Measurements from ENCODE around the gene TRMT11.
"Not testable (repeated sequence)": the region's sequence is repeated elsewhere in the genome, so short reads cannot be mapped to it uniquely, and the experiment has no call there.

Gene TRMT11

DNA sequence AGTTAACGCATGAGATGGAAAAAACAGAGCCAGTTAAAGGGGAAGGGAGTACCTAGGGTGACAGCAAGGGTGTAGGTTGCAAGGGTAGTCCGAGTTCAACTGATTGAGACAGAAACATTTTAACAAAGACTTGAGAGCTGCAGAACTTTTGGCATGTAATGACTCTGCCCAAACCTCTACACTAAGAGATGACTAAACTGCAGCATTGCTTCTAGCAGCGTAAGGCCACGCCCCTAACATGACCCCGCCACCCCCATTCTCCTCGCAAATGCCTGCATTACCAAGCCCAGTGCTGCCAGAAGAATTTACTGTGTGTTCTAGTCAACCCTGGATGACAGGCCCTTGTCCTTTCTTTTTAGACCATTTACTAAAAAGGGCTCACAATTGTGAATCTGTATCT lies 36.0 kb upstream of the TRMT11 start:
- Histone ChIP-seq H3K4me1 (no peaks in the 10 kb centered on the region), H3K27me3 (ENCODE audit: low read depth) (no peaks in the 10 kb centered on the region), H3K9me3 (no peaks in the 10 kb centered on the region), H3K4me3 (no peak overlapping the region), H3K36me3 (replicated peaks) (no peaks in the 10 kb centered on the region)
- in situ Hi-C loops (cut with MboI; ENCODE audit: low sequenced_read_pairs) = loop anchor here (10.0 kb wide), 1 partner anchor 165 kb away; no protein-coding TSS in a partner anchor
- DNase-seq (ENCODE audit: low spot score in 2 of 2) = no peak

DNA sequence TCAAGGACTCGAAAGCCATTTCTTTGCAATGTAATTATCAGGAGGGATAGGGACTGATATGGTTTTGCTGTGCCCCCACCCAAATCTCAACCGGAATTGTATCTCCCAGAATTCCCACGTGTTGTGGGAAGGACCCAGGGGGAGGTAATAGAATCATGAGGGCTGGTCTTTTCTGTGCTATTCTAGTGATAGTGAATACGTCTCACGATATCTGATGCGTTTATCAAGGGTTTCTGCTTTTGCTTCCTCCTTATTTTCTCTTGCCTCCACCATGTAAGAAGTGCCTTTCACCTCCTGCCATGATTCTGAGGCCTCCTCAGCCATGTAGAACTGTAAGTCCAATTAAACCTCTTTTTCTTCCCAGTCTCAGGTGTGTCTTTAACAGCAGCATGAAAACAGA lies 35.6 kb upstream of the TRMT11 start:
- H3K9me3 ChIP-seq; H3K36me3 ChIP-seq (replicated peaks); H3K4me1 ChIP-seq; H3K27me3 ChIP-seq (ENCODE audit: low read depth); H3K4me3 ChIP-seq; DNase-seq (ENCODE audit: low spot score in 2 of 2): not testable (repeated sequence)
- in situ Hi-C loops (cut with MboI; ENCODE audit: low sequenced_read_pairs) = loop anchor here (10.0 kb wide), 1 partner anchor 166 kb away; no protein-coding TSS in a partner anchor

DNA sequence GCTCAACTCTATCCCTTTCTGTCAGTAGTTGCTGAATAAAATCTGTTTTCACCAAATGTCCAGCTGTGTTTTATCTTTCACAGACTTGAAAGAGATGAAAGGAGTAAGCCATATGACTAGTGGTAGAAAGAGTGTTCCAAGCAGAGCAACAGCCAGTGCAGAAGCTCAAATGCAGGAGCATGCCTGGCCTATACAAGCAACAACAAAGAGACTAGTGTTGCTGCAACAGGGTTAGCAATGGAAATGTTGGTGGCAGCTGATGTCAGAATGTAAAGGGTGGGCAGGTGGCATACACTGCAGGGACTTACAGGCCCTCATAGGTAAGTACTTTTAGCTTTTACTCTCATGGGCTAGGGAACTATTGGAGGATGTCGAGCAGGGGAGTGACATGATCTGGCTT lies 35.0 kb upstream of the TRMT11 start:
- Histone ChIP-seq H3K36me3 (replicated peaks) (no peaks in the 10 kb centered on the region), H3K4me1 (peaks cover 4% of the 10 kb centered on the region), H3K9me3 (no peaks in the 10 kb centered on the region), H3K4me3 (no peak overlapping the region), H3K27me3 (ENCODE audit: low read depth) (no peaks in the 10 kb centered on the region)
- no peak for DNase-seq (ENCODE audit: low spot score in 2 of 2)
- in situ Hi-C loops (cut with MboI; ENCODE audit: low sequenced_read_pairs) = loop anchor here (10.0 kb wide), 1 partner anchor 167 kb away; no protein-coding TSS in a partner anchor

DNA sequence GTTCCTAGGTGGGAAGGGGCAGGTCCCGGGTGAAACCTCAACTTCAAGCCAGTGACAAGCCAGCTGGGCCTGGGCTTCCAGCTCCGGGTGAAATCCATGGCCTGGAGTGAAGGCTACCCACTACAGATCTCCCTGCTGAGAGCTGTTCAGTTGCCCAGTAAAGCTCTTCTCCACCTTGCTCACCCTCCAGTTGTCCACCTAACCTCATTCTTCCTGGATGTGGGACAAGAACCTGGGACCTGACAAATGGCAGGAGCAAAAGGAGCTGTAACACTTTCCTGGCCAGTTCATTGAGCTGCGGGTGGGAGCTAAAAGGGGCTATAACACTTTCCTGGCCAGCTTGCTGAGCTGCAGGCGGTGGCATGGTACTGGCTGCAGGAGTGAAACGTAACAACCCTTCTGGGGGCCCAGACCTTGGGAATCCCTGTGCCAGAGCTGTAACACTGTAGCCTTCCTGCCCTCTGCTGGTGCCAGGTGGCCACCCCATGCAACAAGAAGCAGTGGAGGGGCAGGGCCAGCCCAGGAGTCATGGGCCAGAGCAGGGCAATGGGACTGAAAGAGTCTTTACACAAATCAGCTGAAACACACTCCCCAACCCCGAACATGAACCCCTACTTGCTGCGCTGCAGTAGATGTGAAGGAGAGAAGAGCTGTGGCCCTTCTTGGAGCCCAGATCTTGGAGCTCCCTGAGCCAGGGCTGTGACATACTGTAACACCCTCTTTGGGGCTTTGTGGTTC lies 33.4 kb upstream of the TRMT11 start:
- peaks cover 5% of the 10 kb centered on the region for H3K4me1 ChIP-seq
- in situ Hi-C loops (cut with MboI; ENCODE audit: low sequenced_read_pairs) = loop anchor here (10.0 kb wide), 1 partner anchor 168 kb away; no protein-coding TSS in a partner anchor
- no peaks in the 10 kb centered on the region for H3K9me3 ChIP-seq
- H3K36me3 ChIP-seq (replicated peaks) = no peaks in the 10 kb centered on the region
- no peak overlapping the region for H3K4me3 ChIP-seq
- DNase-seq (ENCODE audit: low spot score in 2 of 2) = peak in 1 of 2 experiments; percentile 22
- H3K27me3 ChIP-seq (ENCODE audit: low read depth) = no peaks in the 10 kb centered on the region

DNA sequence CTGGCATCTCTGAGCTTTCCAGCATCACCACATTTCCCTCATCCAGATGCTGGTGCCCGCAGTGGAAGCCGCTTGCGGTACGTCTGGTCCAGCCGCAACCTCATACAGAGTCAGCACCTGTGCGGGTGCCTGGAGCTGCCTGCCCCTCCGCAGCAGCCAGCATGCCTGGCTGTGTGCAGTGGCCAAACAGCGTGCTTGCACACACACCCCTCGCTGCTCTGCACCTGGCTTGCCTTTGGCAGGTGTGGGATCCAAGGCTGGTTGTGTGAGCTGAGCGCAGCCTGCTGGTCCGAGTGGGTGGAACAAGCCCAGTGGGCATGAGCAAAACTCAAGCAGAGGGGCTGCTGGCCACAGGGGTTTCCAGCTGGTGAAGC lies 32.9 kb upstream of the TRMT11 start:
- Histone ChIP-seq H3K36me3 (replicated peaks) (no peaks in the 10 kb centered on the region), H3K27me3 (ENCODE audit: low read depth) (no peaks in the 10 kb centered on the region), H3K4me1 (peaks cover 8% of the 10 kb centered on the region), H3K4me3 (no peak overlapping the region), H3K9me3 (no peaks in the 10 kb centered on the region)
- in situ Hi-C loops (cut with MboI; ENCODE audit: low sequenced_read_pairs) = loop anchor here (10.0 kb wide), 1 partner anchor 169 kb away; no protein-coding TSS in a partner anchor
- no peak for DNase-seq (ENCODE audit: low spot score in 2 of 2)

DNA sequence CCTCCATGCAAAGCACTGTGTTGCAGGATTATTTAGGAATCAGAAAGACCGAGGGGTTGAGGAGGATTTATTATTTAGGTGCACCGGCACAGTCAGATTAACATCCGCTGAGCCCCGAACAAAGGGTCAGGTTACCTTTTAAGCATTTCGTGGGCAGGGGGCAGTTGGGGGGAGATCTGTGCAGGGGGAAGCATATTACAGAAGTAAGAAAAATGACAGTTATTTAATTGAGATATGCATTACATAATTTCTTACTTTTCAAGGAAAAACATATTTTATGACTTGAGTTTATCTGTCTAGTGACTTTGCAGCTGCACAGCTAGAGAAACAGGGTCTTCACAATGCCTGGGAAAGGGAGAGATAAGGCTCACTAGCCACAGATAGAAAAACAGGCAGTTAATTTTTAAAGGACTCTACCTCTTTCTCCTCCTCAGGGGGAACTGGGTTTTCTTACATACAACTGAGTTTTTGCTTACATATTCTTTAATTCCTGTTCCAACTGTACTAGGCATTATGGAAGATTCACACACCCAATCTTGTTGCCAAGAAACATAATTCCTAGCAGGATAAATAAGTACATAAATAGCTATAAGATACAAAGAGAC lies 31.5 kb upstream of the TRMT11 start:
- in situ Hi-C loops (cut with MboI; ENCODE audit: low sequenced_read_pairs) = loop anchor here (10.0 kb wide), 1 partner anchor 170 kb away; no protein-coding TSS in a partner anchor
- Histone ChIP-seq H3K4me3 (no peak overlapping the region), H3K27me3 (ENCODE audit: low read depth) (no peaks in the 10 kb centered on the region)

DNA sequence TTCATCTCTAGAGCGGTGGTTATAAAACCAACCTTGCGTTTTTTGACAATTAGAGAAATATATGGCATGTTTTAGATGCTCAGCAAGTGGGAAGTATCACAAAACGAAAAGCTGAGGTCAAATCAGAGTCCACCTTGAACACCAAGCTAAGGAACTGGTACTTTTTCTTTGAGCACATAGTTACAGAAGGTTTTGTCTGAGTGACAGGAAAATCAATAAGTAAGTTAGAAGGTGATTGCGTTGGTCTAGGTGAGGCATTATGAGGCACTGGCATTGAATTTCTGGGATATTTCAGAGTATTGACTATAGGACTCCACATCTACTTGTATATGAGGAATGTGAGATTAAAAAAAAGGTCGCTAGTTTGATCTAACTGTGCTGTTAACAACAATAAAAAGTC lies 30.4 kb upstream of the TRMT11 start:
- DNase-seq (ENCODE audit: low spot score in 2 of 2) = no peak
- Histone ChIP-seq H3K9me3 (no peaks in the 10 kb centered on the region), H3K4me1 (peaks cover 12% of the 10 kb centered on the region), H3K36me3 (replicated peaks) (no peaks in the 10 kb centered on the region; the same call in 1 of the 2 replicates), H3K4me3 (peak overlapping the region; percentile 79), H3K27me3 (ENCODE audit: low read depth) (no peaks in the 10 kb centered on the region)
- in situ Hi-C loops (cut with MboI; ENCODE audit: low sequenced_read_pairs) = loop anchor here (10.0 kb wide), 1 partner anchor 171 kb away; no protein-coding TSS in a partner anchor

More for the DNA sequence above, 31.5 kb upstream of the TRMT11 start:
- H3K36me3 ChIP-seq (replicated peaks) = no peaks in the 10 kb centered on the region
- DNase-seq (ENCODE audit: low spot score in 2 of 2) = no peak
- H3K4me1 ChIP-seq = peaks cover 12% of the 10 kb centered on the region
- no peaks in the 10 kb centered on the region for H3K9me3 ChIP-seq

DNA sequence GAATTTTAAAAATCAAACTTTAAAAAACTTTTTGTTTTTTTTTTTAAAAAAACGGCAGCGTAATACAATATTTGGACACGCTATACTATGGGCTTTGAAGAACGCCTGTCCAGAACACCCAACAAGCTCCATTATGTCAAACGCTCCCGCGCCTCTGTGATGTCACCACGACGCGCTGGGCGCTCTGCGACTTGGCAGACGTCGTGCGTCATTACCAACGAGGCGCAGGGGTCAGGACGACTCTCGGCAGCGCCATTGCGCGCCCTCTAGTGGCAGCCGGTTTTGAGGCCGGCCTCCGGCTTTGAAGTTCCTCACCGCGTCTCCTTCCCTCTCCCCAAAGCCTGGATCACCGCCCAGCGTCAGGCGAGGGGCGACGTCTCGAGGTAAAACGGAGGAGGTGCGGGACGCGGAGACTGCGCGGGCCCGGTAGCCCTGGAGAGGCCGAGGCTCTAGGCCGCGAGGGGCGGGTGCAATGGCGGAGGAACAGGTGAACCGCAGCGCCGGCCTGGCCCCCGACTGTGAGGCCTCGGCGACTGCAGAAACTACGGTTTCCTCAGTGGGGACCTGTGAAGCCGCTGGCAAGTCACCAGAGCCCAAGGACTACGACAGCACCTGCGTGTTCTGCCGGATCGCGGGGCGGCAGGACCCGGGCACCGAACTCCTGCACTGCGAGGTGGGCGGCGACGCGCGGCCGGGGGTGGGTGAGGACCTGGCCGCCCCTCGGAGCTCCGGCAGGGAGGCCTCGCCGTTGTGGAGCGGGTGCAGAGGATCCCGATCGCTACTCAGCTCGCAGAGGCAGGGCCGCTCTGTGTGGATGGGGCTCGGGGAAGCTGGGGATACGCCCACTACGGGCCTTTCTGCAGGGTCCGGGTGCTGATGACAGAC lies 29.6 kb upstream of the TRMT11 start, which contains the start of gene HINT3:
Gene HINT3, plus strand, starts transcription at position 265 of the 885 bp plus-strand sequence. Its CDS starts 208 bp downstream, at position 473.
- in situ Hi-C loops (cut with MboI; ENCODE audit: low sequenced_read_pairs) = loop anchor here (10.0 kb wide), 1 partner anchor 172 kb away; no protein-coding TSS in a partner anchor
- H3K4me1 ChIP-seq = peaks cover 12% of the 10 kb centered on the region
- peak; percentile 92 to 99 for DNase-seq (ENCODE audit: low spot score in 2 of 2)

DNA sequence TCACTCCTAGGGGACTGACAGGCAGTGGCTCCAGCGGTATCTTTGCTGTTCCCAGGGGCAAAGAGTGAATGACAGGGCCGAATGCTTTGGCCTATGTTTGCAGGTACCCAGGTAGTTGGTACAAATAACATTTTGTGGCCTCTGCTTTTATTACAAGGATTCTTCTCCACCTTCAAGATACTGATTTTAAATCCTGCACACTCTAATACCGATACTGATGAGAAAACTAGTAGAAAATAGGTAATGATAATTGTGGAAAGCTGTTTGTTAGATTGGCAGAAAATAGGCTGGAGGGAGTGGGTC lies 29.0 kb upstream of the TRMT11 start:
- Histone ChIP-seq H3K4me3 (peak overlapping the region; percentile 79), H3K36me3 (replicated peaks) (no peaks in the 10 kb centered on the region; the same call in 1 of the 2 replicates), H3K27me3 (ENCODE audit: low read depth) (no peaks in the 10 kb centered on the region), H3K9me3 (no peaks in the 10 kb centered on the region), H3K4me1 (peaks cover 12% of the 10 kb centered on the region)
- in situ Hi-C loops (cut with MboI; ENCODE audit: low sequenced_read_pairs) = loop anchor here (10.0 kb wide), 1 partner anchor 173 kb away; no protein-coding TSS in a partner anchor
- DNase-seq (ENCODE audit: low spot score in 2 of 2) = no peak

More for the DNA sequence above, 29.6 kb upstream of the TRMT11 start, which contains the start of gene HINT3:
- peak within 1 kb of the TSS; percentile 79 for H3K4me3 ChIP-seq
- no peaks in the 10 kb centered on the region for H3K27me3 ChIP-seq (ENCODE audit: low read depth)
- H3K36me3 ChIP-seq (replicated peaks) = no peaks in the 10 kb centered on the region; the same call in 1 of the 2 replicates
- H3K9me3 ChIP-seq = no peaks in the 10 kb centered on the region

DNA sequence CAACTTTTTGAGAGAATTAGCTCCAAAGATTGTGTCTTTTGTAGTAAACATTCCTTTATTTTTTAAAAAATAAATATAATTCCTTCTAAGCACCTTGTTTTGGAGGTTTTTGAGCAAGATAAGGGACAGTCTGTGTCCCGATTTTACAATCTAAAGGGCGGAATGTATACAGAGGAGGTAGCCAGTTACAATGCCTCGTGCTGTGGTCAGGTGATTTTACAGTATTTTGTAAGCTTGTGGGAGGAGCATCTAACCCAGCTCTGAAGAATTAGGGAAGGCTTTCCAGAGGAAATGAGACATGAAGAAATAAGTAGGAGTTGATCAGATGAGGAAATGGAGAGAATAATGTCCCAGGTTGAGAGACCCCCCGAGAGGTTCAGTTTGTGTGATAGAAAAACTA lies 28.5 kb upstream of the TRMT11 start:
- in situ Hi-C loops (cut with MboI; ENCODE audit: low sequenced_read_pairs) = loop anchor here (10.0 kb wide), 1 partner anchor 173 kb away; no protein-coding TSS in a partner anchor
- Histone ChIP-seq H3K4me1 (peaks cover 12% of the 10 kb centered on the region), H3K36me3 (replicated peaks) (no peaks in the 10 kb centered on the region; the same call in 1 of the 2 replicates), H3K27me3 (ENCODE audit: low read depth) (no peaks in the 10 kb centered on the region), H3K4me3 (peak overlapping the region; percentile 79), H3K9me3 (no peaks in the 10 kb centered on the region)
- peak; percentile 41 to 68 for DNase-seq (ENCODE audit: low spot score in 2 of 2)

DNA sequence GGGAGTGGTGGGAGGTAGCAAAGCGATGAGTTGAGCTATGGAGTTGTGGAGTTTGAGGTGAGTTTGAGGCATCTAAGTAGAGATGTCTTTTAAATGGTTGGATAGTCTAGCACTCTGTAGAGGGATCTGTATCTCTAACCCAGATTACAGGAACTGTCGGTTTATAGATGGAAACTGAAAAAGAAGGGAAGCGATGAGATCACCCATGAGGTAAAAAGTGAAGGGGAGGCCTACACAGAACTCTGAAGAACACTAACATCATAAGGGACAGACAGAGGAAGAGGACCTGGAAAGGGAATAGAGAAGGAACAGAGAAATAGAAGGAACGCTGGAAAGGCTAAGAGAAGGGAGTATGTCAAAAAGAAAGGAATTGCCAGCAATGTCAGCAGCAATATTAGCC lies 27.3 kb upstream of the TRMT11 start:
- no peak for DNase-seq (ENCODE audit: low spot score in 2 of 2)
- in situ Hi-C loops (cut with MboI; ENCODE audit: low sequenced_read_pairs) = loop anchor here (10.0 kb wide), 1 partner anchor 174 kb away; no protein-coding TSS in a partner anchor
- H3K36me3 ChIP-seq (replicated peaks) = no peaks in the 10 kb centered on the region; the same call in 1 of the 2 replicates
- H3K27me3 ChIP-seq (ENCODE audit: low read depth) = no peaks in the 10 kb centered on the region
- no peaks in the 10 kb centered on the region for H3K9me3 ChIP-seq
- H3K4me1 ChIP-seq = peaks cover 18% of the 10 kb centered on the region
- H3K4me3 ChIP-seq = no peak overlapping the region

DNA sequence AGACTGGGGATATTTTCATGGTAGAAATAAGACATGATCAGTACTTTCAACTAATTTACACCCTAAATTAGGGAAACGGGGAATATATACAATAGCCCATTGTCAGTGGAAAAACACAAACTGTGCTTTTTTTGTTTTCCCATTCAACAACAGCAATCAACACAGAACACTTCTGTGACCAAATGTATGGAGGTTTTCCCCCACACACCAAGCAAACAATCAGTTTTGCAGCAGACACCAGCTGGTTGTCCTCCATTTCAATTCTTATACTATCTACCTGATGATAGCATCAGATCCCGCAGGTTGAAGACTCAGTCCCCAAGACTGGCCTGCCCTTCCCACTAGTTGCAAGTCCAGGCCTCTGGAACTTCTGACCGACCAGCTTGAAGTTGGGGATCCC lies 25.2 kb upstream of the TRMT11 start:
- DNase-seq (ENCODE audit: low spot score in 2 of 2) = no peak
- no peaks in the 10 kb centered on the region for H3K9me3 ChIP-seq
- no peaks in the 10 kb centered on the region for H3K27me3 ChIP-seq (ENCODE audit: low read depth)
- in situ Hi-C loops (cut with MboI; ENCODE audit: low sequenced_read_pairs) = no loop called here
- H3K36me3 ChIP-seq (replicated peaks) = no peaks in the 10 kb centered on the region; the same call in 1 of the 2 replicates
- peaks cover 26% of the 10 kb centered on the region for H3K4me1 ChIP-seq
- H3K4me3 ChIP-seq = no peak overlapping the region

DNA sequence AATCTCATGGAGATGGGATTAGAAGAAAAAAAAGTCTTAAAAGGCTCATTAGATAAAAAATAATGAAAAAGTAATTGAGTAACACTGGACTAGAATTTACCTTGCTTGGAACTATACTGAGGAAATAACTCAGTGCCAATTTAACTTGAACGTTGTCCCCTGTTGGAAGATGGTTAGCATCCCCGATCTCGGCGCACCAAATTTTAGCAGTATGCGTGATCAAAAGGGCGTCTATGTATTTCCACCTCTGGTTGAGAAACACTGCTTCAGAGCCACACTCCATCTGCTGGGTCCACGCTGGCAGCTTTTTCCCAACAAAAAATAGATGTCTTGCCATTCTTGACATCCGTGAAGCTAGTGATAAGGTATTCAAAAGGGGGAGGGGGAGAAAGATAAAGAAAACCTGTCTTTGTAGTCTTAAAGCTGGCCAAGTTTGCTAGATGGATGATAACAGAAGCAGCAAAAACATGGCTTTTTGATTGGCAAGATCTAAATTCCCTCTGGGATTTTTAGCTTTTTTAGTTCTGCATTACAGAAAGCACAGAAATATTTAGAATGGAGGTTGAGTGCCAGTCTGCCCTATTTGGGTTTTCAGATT lies 23.3 kb upstream of the TRMT11 start:
- no peaks in the 10 kb centered on the region for H3K9me3 ChIP-seq
- no peaks in the 10 kb centered on the region; the same call in 1 of the 2 replicates for H3K36me3 ChIP-seq (replicated peaks)
- H3K4me1 ChIP-seq = peaks cover 22% of the 10 kb centered on the region
- no peak overlapping the region for H3K4me3 ChIP-seq
- no peaks in the 10 kb centered on the region for H3K27me3 ChIP-seq (ENCODE audit: low read depth)
- no peak for DNase-seq (ENCODE audit: low spot score in 2 of 2)
- in situ Hi-C loops (cut with MboI; ENCODE audit: low sequenced_read_pairs) = no loop called here
